SU-DHL-6 (cell line): ENCODE data around the gene CYB5R3.

Experiments
- CTCF ChIP-seq: fragments of 200-600 bp; sonication (generic); IDR thresholded peaks from one replicate; pipeline ENCODE4 v1.5.1; 2017; ENCODE audit warnings: antibody characterized with exemption, mild to moderate bottlenecking, low read length, moderate library complexity; ENCODE audit not compliant: insufficient read depth, poor library complexity, severe bottlenecking
- EZH2phosphoT487 ChIP-seq: fragments of 200-600 bp; sonication (generic), shearing (Covaris generic); conservative IDR thresholded peaks from 2 replicates; pipeline ENCODE4 v1.6.1; 2018; ENCODE audit warnings: mild to moderate bottlenecking, antibody characterized with exemption, low read length, moderate library complexity, mixed read lengths

GRCh38 chr22:42621505-42622002 is 27.6 kb downstream of the CYB5R3 start:
- peak; percentile 93 for TF ChIP-seq CTCF
- no peak for TF ChIP-seq EZH2phosphoT487
